Fibroblast of skin of left biceps (primary cell): ENCODE data around the gene ADGRL3.
"Not testable (repeated sequence)": the region's sequence is repeated elsewhere in the genome, so short reads cannot be mapped to it uniquely, and the experiment has no call there.

ENCODE experiments used
- DNase-seq, 2 experiments: peaks; one replicate each; pipeline ENCODE4 v3.0.0-alpha.2; 2013; ENCODE audit warnings: low read depth in 2 of 2

ADGRL3 gene

GRCh38 chr4:61493470-61493869 lies 293.3 kb downstream of the ADGRL3 start:
- DNase-seq, result no peak

DNA sequence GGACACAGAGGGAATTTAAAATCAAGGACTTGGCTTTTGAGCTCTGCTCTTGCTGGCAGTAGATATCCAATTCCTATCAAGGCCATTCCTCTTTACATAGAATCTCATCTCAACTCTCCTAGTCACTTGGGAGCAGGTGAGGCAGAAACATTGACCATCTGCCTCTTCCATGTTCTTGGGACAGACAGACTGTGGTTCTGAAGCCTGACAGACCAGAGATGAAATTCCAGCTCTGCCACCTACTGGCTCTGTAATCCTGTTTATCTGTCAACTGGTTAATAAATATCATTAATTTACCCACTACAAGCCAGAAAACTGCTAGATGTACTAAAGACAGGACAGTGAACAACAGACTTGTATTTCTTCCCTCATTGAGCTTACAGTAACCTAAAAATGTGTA lies 300.8 kb downstream of the ADGRL3 start:
- DNase-seq, result no peak

DNA sequence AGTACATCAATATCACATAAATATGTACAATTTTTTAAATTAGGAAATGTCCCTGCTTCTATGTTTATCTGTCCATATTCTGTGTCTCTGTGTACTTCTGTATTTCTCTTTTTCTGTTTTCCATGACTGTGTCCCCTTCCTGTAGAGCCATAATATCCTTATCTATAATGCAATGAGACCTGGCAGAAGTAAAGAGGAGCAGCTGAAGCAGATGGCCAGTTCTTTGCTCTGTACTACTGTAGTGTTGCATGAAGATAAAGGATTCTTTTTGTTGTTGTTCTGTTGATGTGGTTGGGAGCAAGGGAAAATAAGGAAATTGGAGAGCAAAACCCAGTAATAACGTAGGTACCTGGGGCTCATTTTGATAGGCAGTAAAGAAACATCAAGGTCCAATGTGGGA lies 301.7 kb downstream of the ADGRL3 start:
- DNase-seq, result no peak

- no peak for DNase-seq
Measured at GRCh38 chr4:61505773-61506685, 305.9 kb downstream of the ADGRL3 start.

GRCh38 chr4:61507091-61507490 lies 307.0 kb downstream of the ADGRL3 start:
- no peak for DNase-seq

DNA sequence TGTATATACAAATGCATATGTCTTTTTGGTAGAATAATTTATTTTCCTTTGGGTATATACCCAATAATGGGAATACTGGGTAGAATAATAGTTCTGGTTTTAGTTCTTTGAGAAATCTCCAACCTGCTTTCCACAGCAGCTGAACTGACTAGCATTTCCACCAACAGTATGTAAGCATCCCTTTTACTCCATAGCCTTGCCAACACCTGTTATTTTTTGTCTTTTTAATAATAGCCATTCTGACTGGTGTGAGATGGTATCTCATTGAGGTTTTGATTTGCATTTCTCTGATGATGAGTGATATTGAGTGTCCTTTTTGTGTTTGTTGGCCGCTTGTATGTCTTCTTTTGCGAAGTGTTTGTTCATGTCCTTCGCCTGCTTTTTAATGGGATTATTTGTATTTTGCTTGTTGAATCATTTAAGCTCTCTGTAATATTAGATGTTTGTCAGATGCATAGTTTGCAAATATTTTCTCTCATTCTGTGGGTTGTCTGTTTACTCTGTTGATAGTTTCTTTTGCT lies 309.7 kb downstream of the ADGRL3 start:
- DNase-seq, result not testable (repeated sequence)

DNA sequence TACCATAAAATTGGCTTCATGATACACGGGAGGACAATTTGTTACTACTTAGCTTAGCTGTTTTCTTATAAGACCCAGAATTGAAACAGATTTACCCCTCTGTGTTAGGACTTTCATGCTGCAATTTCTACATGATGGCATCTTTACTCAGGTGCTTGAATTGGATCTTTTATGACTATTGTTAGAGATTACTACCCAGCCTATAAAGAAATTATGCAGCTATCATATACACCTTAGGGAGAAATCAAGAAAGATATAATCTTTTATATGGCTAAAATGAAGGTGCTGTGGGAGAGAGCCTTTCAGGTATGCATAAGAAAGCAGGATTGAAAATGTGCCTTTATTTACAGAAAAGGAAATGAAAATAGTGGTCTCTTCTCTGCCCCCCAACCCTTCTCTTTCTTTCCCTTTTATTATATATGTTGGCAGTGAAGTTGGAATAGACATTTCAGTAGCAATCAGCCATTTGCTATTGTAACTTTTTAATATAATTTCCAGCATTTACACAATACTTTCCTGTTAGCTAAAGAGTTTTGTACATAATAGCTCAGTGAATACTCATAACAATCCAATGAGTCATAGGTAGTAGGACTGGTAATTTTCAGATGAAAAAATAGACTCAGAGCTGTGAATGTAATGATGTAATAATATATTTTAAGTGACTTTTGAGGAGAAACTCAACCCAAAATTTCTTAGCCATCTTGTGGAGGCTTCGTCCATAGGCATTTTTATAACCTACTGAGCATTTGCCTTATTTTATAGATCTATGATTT lies 311.8 kb downstream of the ADGRL3 start:
- DNase-seq, result peak; percentile 51 to 55

GRCh38 chr4:61514991-61515390 lies 314.9 kb downstream of the ADGRL3 start:
- no peak for DNase-seq

- no peak for DNase-seq
Measured at GRCh38 chr4:61517144-61517543, 317.0 kb downstream of the ADGRL3 start.

GRCh38 chr4:61520166-61520565 lies 320.0 kb downstream of the ADGRL3 start:
- peak in 1 of 2 experiments; percentile 17 for DNase-seq

GRCh38 chr4:61520681-61521160 lies 320.6 kb downstream of the ADGRL3 start:
- DNase-seq, result no peak

DNA sequence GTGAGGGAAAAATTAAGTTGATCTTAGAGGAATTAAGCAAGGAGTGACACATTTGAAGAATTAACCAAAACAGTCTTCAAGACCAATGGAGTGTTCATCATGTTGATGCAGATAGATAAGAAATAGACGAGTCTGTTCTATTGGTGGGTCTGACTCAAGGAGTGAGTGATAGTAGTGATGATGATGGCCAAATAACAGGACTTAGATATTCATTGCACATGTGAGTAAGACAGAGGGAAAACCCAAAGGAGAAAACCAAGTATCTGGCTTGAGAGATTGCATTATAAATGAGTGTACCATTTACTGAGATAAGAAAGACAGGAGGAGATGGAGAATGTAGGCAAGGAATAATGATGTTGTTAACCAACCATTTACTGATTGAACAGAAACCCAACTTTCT lies 321.3 kb downstream of the ADGRL3 start:
- no peak for DNase-seq

DNA sequence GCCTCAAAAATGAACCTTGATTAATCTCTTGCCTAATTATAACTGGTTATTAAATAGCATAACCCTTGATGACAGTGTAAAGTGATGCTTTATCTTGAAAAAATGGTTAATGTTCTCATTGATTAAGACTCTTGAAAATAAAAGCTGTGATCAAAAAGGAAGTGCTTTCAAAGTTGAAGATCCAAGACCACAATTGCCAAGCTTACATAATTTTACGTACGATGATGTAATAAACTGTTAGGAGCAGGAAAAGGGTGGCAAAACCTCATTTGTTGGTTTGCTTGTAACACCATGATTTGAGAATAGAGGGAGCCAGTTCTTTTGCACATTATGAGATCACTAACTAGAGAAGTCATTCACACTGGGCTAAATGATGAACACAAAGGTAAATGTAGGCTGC lies 322.2 kb downstream of the ADGRL3 start:
- no peak for DNase-seq

GRCh38 chr4:61527888-61528287 lies 327.8 kb downstream of the ADGRL3 start:
- no peak for DNase-seq

DNA sequence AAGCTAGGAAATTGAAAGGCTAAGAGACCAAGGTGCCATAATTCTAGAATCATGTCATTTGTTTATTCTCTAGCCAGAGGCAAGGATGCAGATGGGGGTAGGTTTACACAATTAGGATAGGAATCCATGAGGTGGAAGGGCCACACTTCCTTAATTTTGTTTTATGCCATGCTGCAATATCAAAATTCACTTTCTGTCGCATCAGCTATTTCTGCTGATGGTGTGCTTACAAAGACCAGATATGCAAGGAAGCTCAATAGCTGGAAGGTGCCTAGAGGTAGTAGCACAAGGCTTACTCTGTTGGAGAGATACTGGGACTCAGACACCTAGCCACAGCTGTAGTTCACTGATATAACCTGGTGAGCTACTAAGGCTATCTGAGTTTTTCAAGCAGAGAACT lies 328.5 kb downstream of the ADGRL3 start:
- DNase-seq, result no peak

GRCh38 chr4:61531188-61531587 lies 331.1 kb downstream of the ADGRL3 start:
- DNase-seq, result no peak

- DNase-seq, result no peak
Measured at GRCh38 chr4:61532336-61533000, 332.3 kb downstream of the ADGRL3 start.

DNA sequence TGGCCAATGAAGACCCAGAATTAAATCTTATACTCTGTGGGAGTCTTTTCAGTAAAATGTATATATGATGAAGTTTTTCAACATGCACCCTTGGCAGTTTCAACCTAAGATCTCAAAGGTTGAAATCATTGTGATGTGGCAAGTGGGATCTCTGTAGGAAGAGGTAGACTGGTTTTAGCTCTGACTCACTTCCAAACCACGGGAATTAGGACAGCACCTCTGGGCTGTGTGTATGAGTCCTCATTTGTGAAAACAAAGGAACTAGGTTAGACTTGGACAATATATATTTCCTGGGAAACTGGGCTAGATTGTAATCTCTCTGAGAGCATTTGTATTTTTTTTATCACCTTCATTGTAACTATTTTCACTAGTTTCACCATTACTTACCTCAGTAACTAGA lies 333.0 kb downstream of the ADGRL3 start:
- DNase-seq, result no peak

- no peak for DNase-seq
Measured at GRCh38 chr4:61540944-61541343, 340.8 kb downstream of the ADGRL3 start.

DNA sequence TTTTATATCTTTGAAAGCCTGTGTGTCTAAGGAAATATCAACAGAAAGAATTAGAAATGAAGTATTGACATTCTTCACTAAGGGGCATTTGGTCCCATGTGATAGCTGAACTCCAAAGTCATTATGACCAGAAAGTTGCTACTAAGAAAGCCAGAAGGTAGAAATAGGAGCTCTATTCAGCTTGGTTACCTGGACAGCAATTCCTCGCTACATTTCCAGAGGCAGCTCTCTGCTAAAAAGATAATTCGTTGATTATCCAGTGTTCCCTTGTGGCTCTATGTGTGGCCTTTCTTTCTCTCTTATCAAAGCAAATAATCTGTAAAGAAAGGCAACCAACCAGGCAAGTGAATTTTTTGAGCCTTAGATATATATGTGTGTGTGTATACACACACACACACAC lies 341.3 kb downstream of the ADGRL3 start:
- no peak for DNase-seq

DNA sequence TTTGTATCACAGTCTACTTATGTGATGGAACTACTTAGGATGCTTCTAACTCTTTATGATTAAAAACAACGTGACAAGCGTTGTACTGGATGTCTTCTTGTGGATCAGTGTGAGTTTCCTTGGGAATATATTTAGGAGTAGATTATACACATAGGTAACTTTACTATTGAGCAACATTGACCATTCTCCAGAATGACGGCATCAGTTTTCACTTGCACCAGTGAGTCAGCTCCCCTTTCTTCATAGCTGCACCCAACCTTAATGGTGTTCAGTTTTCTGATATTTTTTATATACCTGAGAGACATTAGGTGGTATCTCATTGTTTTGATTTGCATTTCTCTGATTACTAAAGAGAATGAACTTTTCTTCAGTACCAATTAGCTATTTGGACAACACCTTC lies 343.9 kb downstream of the ADGRL3 start:
- no peak for DNase-seq

GRCh38 chr4:61545902-61546480 lies 345.9 kb downstream of the ADGRL3 start:
- no peak for DNase-seq
